Measurements from ENCODE around the gene P2RX4. TPM values are rescaled to one million over a fixed set of nuclear protein-coding genes. Genes with fewer than 3 reads are reported as not detected.
"Not testable (repeated sequence)": the region's sequence is repeated elsewhere in the genome, so short reads cannot be mapped to it uniquely, and the experiment has no call there.

P2RX4 gene
- total RNA-seq, 1 experiment from 2014 or later: 8.1 TPM

GRCh38 chr12:121277374-121277759 lies 67.4 kb downstream of the P2RX4 start:
- H3K36me3 Mint-ChIP-seq (ENCODE audit: insufficient read depth, unreplicated experiment): peaks cover 12% of the 10 kb centered on the region
- H3K27ac Mint-ChIP-seq (ENCODE audit: low read depth, unreplicated experiment): peak overlapping the region; percentile 85
- BruUV-seq (replicated peaks): no TSS peak
- intact Hi-C loops (cut with micrococcal nuclease): loop anchor here (1.0 to 5.0 kb wide), 3 partner anchors 19 to 166 kb away; partner anchors contain the start of genes CAMKK2 and RNF34
- no peak for TF ChIP-seq CTCF (IDR thresholded peaks at IDR 0.05; ENCODE audit: unreplicated experiment)
- ChIA-PET CTCF (no interaction called here), POLR2A (interaction anchor here (1.0 to 1.3 kb wide), 7 partner anchors 9 to 1076 kb away, joined by 3 to 20 read pairs (median 3); partner anchors contain the start of genes ANAPC5, CAMKK2, RNU4-1 and RPLP0)
- H3K4me1 Mint-ChIP-seq (ENCODE audit: insufficient read depth, unreplicated experiment): peaks cover 4% of the 10 kb centered on the region
- peak overlapping the region; percentile 65 for H3K4me3 Mint-ChIP-seq (ENCODE audit: unreplicated experiment)
- no peak for DNase-seq (ENCODE audit: unreplicated experiment)
- no peaks in the 10 kb centered on the region for H3K9me3 Mint-ChIP-seq (ENCODE audit: unreplicated experiment)
- no peaks in the 10 kb centered on the region for H3K27me3 Mint-ChIP-seq (ENCODE audit: insufficient read depth, unreplicated experiment)

- Mint-ChIP-seq H3K4me1 (ENCODE audit: insufficient read depth, unreplicated experiment) (peaks cover 4% of the 10 kb centered on the region), H3K4me3 (ENCODE audit: unreplicated experiment) (no peak overlapping the region), H3K27ac (ENCODE audit: low read depth, unreplicated experiment) (no peak overlapping the region), H3K36me3 (ENCODE audit: insufficient read depth, unreplicated experiment) (peaks cover 17% of the 10 kb centered on the region), H3K27me3 (ENCODE audit: insufficient read depth, unreplicated experiment) (no peaks in the 10 kb centered on the region), H3K9me3 (ENCODE audit: unreplicated experiment) (no peaks in the 10 kb centered on the region)
- ChIA-PET CTCF (interaction anchor here (0.6 to 1.7 kb wide), 2 partner anchors 10 to 113 kb away, joined by 3 to 4 read pairs; no protein-coding TSS in a partner anchor), POLR2A (no interaction called here)
- BruUV-seq (replicated peaks): no TSS peak
- intact Hi-C loops (cut with micrococcal nuclease): loop anchor here (5.0 kb wide), 1 partner anchor 124 kb away; the partner anchor contains the start of gene RNF34
- DNase-seq (ENCODE audit: unreplicated experiment): no peak
- TF ChIP-seq CTCF (IDR thresholded peaks at IDR 0.05; ENCODE audit: unreplicated experiment): no peak
Measured at GRCh38 chr12:121278169-121279070, 68.5 kb downstream of the P2RX4 start.

GRCh38 chr12:121279071-121279375 lies 69.1 kb downstream of the P2RX4 start:
- TF ChIP-seq CTCF (IDR thresholded peaks at IDR 0.05; ENCODE audit: unreplicated experiment): no peak
- no peaks in the 10 kb centered on the region for H3K9me3 Mint-ChIP-seq (ENCODE audit: unreplicated experiment)
- BruUV-seq (replicated peaks): no TSS peak
- intact Hi-C loops (cut with micrococcal nuclease): loop anchor here (5.0 kb wide), 1 partner anchor 123 kb away; the partner anchor contains the start of gene RNF34
- peaks cover 23% of the 10 kb centered on the region for H3K36me3 Mint-ChIP-seq (ENCODE audit: insufficient read depth, unreplicated experiment)
- no peak overlapping the region for H3K4me3 Mint-ChIP-seq (ENCODE audit: unreplicated experiment)
- no peaks in the 10 kb centered on the region for H3K27me3 Mint-ChIP-seq (ENCODE audit: insufficient read depth, unreplicated experiment)
- POLR2A ChIA-PET: no interaction called here
- no peak for DNase-seq (ENCODE audit: unreplicated experiment)
- no peak overlapping the region for H3K27ac Mint-ChIP-seq (ENCODE audit: low read depth, unreplicated experiment)
- peaks cover 4% of the 10 kb centered on the region for H3K4me1 Mint-ChIP-seq (ENCODE audit: insufficient read depth, unreplicated experiment)
- CTCF ChIA-PET: interaction anchor here (1.1 to 1.7 kb wide), 2 partner anchors 9 to 19 kb away, joined by 3 to 4 read pairs; no protein-coding TSS in a partner anchor

GRCh38 chr12:121279507-121279915 lies 69.6 kb downstream of the P2RX4 start:
- ChIA-PET POLR2A (no interaction called here), CTCF (interaction anchor here (0.6 to 1.7 kb wide), 4 partner anchors 8 to 402 kb away, joined by 3 to 4 read pairs (median 3); no protein-coding TSS in a partner anchor)
- Mint-ChIP-seq H3K36me3 (ENCODE audit: insufficient read depth, unreplicated experiment) (peaks cover 23% of the 10 kb centered on the region), H3K9me3 (ENCODE audit: unreplicated experiment) (no peaks in the 10 kb centered on the region), H3K4me1 (ENCODE audit: insufficient read depth, unreplicated experiment) (peaks cover 4% of the 10 kb centered on the region), H3K27ac (ENCODE audit: low read depth, unreplicated experiment) (no peak overlapping the region), H3K4me3 (ENCODE audit: unreplicated experiment) (no peak overlapping the region), H3K27me3 (ENCODE audit: insufficient read depth, unreplicated experiment) (no peaks in the 10 kb centered on the region)
- no peak for TF ChIP-seq CTCF (IDR thresholded peaks at IDR 0.05; ENCODE audit: unreplicated experiment)
- BruUV-seq (replicated peaks): no TSS peak
- intact Hi-C loops (cut with micrococcal nuclease): loop anchor here (5.0 kb wide), 1 partner anchor 123 kb away; the partner anchor contains the start of gene RNF34
- DNase-seq (ENCODE audit: unreplicated experiment): no peak

- H3K9me3 Mint-ChIP-seq (ENCODE audit: unreplicated experiment); H3K27me3 Mint-ChIP-seq (ENCODE audit: insufficient read depth, unreplicated experiment); DNase-seq (ENCODE audit: unreplicated experiment); H3K4me1 Mint-ChIP-seq (ENCODE audit: insufficient read depth, unreplicated experiment); H3K27ac Mint-ChIP-seq (ENCODE audit: low read depth, unreplicated experiment); POLR2A ChIA-PET; intact Hi-C loops (cut with micrococcal nuclease); H3K4me3 Mint-ChIP-seq (ENCODE audit: unreplicated experiment); BruUV-seq (replicated peaks): not testable (repeated sequence)
- peaks cover 18% of the 10 kb centered on the region for H3K36me3 Mint-ChIP-seq (ENCODE audit: insufficient read depth, unreplicated experiment)
- CTCF ChIA-PET: interaction anchor here (0.6 kb wide), 1 partner anchor 845 kb away, joined by 3 read pairs; no protein-coding TSS in a partner anchor
Measured at GRCh38 chr12:121280531-121280930, 70.6 kb downstream of the P2RX4 start.

GRCh38 chr12:121281116-121281515 lies 71.2 kb downstream of the P2RX4 start:
- DNase-seq (ENCODE audit: unreplicated experiment); H3K4me1 Mint-ChIP-seq (ENCODE audit: insufficient read depth, unreplicated experiment); intact Hi-C loops (cut with micrococcal nuclease); H3K4me3 Mint-ChIP-seq (ENCODE audit: unreplicated experiment); H3K27ac Mint-ChIP-seq (ENCODE audit: low read depth, unreplicated experiment); H3K9me3 Mint-ChIP-seq (ENCODE audit: unreplicated experiment); POLR2A ChIA-PET; H3K27me3 Mint-ChIP-seq (ENCODE audit: insufficient read depth, unreplicated experiment); BruUV-seq (replicated peaks): not testable (repeated sequence)
- H3K36me3 Mint-ChIP-seq (ENCODE audit: insufficient read depth, unreplicated experiment): peaks cover 18% of the 10 kb centered on the region
- CTCF ChIA-PET: interaction anchor here (0.6 kb wide), 1 partner anchor 846 kb away, joined by 3 read pairs; no protein-coding TSS in a partner anchor
